ENCODE data around the gene KCNQ1. TPM values are rescaled to one million over a fixed set of nuclear protein-coding genes. Genes with fewer than 3 reads are reported as not detected.

Gene KCNQ1
- total RNA-seq, 1 donor from 2014 or later = 43.0 TPM

DNA sequence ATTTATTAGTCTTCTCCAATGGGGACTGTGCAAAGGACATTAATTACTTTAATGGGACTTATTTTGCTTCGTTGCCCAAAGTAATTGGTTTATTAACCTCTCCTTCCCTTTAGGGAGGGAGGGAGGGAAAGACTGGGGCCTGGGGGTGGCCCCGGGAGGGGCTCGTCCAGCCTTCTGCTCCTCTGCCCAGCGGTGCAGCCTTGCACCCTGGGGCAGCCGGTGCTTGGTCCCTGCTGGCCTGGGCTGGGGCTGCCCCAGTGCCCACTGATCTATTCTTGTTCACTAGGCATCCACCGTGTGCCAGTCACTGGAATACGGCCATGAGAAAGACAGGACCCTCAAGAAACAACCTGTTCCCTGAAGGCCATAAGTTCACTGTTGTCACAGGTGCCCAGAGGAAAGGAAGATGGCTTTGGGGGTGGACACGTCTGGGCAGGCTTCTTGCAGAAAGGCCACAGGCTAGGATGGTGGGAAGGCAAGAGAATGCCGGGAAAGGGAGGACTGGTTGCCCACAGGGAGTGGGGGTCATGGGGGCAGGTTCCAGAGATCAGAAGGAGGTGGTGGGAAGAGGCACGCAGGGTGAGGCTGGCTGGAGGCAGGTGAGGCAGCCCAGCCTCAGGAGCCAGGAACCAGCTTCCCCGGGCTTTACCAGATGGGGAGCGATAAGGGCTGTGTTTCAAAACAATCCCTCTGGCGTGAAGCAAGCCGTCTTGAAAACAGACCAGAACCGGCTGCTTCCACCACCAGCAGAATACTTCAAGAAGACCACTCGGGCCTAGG is 302.6 kb downstream of the KCNQ1 start:
- no peak for DNase-seq (ENCODE audit: low spot score)
- intact Hi-C loops (cut with DNase I) = no loop called here

DNA sequence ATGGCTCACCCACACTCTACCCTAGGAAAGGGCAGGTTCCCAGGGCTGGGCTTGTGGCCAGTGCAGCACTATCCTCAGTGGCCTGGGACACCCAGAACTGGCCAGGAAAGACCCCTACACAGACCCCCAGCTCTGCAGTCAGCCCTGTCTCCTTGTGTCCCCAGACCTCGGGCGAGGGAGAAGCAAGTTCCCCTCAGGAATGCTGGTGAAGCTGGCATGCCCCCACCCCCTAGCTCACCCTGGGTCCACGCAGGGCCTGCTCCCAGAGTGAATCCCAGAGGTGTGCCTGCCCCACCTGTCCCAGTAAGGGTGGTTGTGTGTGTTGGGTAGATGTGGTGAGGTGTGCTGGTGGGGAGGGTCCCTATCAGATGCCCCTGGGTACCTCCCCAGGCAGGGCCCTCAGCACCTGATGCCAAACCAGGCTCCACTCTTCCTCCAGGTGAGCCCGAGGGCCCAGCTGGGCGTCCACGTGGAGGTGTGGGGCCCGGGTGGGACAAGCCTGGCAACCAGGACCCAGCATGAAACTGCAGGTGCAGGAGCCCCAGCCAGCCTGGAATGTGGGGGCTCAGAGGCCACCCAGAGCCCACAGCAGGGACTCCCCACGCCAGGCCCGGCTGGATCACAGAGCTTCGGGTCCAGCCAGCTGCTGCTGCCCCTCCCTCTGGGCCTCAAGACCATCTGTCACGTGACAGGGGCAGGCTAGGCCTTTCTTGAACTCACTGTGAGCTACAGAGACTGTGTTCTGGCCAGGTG is 303.4 kb downstream of the KCNQ1 start:
- intact Hi-C loops (cut with DNase I) = no loop called here
- no peak for DNase-seq (ENCODE audit: low spot score)

DNA sequence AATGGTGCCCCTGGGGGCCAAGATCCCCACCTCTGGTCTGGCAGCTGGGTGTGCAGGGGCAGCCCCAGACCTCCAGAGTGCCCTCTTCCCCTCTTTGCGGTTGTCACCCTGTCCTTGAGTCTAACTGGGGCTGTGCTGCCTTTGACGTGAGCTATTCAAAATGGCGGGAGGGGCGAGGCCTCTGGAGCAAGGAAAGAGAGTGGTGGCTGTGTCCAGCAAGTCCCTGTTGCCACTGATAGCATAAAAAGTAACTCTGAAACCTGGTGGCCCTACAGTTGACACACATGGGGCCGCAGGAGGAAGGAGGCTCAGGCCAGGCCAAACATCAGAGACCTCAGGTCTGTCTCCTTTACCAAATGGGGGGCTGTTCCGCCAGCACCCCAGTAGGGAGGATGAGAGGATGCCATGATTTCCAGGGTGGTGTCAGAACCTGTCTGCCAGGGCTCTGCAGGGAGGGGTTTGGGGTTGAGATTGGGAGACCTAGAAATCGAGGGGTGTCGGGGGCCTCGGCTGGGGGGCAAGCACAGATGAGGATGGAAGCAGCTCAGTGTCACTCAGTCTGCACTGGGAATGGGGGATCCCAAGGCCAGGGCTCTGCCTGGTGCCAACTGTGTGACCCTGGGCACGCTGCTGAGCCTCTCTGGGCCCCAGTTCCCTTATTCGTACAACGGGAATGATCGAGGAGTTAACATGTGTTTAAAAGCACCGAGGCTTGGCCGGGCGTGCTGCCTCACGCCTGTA is 304.2 kb downstream of the KCNQ1 start:
- DNase-seq (ENCODE audit: low spot score) = no peak
- intact Hi-C loops (cut with DNase I) = no loop called here

DNA sequence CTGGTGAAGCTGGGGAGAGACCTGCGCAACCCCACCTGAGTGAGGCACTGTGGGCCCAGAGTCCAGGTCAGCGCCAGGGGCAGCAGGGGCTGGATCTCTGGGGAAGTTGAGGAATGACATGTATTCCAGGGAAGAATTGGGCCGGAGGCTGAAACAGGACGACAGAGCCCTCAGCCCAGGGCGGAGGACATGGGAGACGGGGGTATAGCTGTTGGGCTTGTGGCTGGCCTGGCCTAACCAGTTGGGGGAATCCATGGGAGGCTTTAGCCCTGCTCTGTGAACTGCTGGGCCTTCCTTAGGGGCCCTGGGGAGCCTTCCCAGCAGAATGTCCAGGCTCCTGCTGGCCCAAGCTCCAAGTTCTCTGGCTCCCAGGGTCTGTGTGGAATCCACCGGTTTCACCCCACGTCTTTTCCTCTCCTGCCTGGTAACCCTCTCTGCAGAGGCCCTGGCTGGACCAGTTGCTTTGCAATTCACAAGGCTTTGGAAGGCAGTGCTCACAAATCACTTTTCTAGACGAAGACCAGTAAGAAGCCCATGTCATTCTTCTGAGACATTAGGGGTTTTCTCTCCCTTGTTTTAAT is 305.4 kb downstream of the KCNQ1 start:
- DNase-seq (ENCODE audit: low spot score) = no peak
- intact Hi-C loops (cut with DNase I) = no loop called here

DNA sequence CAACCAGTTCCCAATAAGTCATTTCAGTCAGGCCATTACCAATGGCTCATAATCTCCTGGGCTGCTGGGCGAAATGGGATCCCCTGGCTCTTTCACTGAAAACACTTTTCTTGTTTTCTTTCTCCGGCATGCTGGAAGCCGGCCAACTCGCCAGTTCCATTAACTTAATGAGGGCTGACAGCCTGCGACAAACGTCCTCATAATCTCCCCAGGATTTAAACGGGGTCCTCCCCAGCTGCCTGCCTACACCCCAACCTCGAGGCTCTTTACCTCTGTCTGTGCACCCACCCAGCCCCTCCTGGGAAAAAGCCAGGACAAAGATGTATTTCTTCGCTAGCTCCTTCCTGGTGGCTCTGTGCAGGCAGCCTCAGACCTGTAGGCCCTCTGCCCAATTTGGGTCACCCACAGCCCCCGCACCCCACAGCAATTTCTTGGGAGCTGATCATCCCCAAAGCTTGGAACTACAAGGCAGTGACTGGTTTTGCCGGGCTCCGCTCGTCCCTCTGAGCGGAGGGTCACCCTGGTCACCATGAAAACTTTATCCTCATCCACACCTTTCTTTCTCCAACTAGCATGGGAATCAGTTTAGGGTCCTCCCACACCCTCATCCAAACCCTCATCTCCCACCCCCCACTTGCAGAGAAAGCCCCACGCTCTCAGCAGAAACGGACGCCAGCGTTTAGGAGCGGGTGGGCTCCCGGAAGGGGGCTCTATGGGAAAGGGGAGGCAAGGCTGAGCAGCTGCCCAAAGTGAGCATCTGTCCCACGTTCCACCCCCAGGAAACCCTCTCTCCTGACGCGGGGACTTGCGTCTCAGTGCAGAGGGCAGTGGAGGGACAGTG is 306.1 kb downstream of the KCNQ1 start:
- intact Hi-C loops (cut with DNase I) = no loop called here
- no peak for DNase-seq (ENCODE audit: low spot score)

DNA sequence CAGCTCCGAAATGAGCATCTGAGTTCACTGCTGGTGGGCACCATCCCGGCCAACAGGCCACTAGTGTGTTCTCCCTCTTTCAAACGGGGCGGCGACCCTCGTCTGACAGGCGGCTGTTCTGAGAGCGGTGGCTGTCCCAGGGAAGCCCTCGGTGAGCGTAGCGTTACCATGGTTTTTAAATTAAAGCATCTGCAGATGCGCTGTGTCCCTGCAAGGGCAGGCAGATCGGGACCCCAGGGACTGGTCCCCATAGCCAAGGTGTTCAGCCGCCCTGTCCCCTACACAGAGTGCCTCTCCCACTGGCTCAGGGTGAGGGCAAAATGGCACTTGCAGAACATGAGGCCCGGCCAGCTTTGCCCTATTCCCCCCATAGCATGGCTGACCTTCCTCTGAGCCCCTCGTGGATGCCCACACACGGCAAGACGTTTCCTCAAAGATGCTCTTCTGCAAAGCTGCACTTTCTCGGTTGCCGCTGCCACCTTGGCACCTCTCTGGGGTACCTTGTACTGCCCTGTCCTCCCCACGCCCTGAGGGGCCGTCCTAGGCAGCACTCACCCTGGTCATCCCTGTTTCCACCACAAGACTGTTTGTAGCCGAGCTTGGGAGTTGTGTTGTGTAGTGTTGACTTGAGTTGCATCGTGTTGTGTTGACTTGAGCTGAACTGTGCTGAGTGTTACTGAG is 306.9 kb downstream of the KCNQ1 start:
- no peak for DNase-seq (ENCODE audit: low spot score)

DNA sequence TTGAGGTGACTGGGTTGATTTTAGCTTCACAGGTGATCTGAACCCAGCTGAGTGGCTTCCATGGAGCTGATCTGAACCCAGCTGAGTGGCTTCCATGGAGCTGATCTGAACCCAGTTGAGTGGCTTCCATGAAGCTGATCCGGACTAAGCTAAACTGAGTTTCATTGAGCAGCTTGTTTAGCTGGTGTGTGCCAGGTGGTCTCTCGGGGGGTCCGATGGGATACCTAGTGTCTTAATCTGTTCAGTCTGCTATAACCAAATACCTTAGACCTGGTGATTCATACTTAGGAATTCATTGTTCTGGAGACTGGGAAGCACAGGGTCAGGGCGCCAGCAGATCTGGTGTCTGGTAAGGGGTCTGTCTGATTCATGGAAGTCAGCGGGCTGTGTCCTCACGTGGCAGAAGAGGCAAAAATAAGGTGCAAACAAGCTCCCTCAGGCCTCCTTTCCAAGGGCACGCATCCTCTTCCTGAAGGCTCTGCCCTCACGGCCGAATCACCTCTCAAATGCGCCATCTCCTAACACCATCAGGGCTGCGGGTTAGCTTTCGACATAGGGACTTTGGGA is 307.5 kb downstream of the KCNQ1 start:
- no peak for DNase-seq (ENCODE audit: low spot score)
- intact Hi-C loops (cut with DNase I) = no loop called here

More for the DNA sequence above, 306.9 kb downstream of the KCNQ1 start:
- intact Hi-C loops (cut with DNase I) = no loop called here

DNA sequence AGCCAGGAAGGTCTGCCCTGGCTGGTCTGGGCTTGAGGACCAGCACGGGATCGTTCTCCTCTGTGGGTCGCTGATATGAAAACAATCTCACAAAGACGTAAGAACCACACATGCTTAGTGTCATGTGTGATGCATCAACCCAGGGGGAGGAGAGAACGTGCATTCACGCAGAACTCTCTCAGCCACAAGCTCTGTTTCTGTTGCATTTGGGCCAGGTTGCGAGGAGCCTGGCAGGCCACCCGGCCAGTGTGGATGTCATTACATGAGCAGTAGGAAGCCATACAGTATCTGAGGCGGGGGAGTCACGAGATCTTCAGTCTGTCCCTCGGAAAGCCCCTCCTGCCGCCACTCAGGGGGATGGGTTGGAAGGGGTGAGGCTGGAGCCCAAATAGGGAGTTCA is 308.1 kb downstream of the KCNQ1 start:
- intact Hi-C loops (cut with DNase I) = no loop called here
- no peak for DNase-seq (ENCODE audit: low spot score)

DNA sequence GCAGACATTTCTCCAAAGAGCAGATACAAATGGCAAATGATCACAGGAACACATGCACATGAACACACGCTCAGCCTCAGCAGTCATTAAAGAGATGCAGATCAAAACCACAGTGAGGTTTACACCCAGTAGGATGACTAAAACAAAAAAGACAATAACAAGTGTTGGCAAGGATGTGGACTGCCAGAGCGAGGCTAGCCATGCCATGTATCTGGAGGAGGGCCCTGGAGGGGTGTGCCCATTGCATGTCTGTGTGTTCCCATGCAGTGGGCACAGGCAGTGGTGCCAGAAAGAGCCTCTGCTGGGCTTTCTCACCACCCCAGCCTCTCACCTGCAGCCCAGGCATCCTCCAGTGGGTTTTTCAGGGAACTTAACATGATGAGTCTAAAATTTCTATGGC is 309.2 kb downstream of the KCNQ1 start:
- intact Hi-C loops (cut with DNase I) = no loop called here
- no peak for DNase-seq (ENCODE audit: low spot score)

DNA sequence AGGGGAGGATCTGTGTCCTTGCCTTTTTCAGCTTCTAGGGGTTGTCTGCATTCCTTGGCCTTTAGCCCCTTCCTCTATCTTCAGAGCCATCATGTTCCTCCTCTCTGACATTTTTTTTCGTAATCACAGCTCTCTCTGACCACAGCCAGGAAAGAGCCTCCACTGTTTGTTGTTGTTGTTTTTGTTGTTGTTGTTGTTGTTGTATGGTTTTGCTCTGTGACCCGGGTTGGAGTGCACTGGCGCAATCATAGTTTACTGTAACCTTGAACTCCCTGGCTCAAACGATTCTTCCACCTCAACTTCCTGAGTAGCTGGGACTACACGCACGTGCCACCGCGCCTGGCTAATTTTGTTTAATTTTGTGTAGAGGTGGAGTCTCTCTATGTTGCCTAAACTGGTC is 310.3 kb downstream of the KCNQ1 start:
- no peak for DNase-seq (ENCODE audit: low spot score)
- intact Hi-C loops (cut with DNase I) = no loop called here

DNA sequence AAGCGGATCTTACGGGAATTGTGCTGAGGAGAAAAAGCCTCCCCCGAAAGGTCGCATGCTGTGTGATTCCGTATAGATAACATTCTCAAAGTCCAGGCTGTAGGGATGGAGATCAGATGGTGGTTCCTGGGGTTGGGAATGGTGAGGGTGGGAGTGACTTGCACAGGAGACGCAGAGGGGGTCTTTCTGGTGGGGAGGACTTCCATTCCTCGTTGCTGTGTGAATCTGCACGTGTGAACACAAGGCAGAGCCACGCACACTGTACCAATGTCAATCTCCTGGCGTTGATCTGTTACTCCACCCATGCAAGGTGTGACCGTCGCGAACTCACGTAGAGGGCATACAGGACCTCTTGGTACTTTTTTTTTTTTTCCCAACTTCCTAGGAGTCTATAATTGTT is 313.9 kb downstream of the KCNQ1 start:
- intact Hi-C loops (cut with DNase I) = no loop called here
- peak; percentile 60 for DNase-seq (ENCODE audit: low spot score)

DNA sequence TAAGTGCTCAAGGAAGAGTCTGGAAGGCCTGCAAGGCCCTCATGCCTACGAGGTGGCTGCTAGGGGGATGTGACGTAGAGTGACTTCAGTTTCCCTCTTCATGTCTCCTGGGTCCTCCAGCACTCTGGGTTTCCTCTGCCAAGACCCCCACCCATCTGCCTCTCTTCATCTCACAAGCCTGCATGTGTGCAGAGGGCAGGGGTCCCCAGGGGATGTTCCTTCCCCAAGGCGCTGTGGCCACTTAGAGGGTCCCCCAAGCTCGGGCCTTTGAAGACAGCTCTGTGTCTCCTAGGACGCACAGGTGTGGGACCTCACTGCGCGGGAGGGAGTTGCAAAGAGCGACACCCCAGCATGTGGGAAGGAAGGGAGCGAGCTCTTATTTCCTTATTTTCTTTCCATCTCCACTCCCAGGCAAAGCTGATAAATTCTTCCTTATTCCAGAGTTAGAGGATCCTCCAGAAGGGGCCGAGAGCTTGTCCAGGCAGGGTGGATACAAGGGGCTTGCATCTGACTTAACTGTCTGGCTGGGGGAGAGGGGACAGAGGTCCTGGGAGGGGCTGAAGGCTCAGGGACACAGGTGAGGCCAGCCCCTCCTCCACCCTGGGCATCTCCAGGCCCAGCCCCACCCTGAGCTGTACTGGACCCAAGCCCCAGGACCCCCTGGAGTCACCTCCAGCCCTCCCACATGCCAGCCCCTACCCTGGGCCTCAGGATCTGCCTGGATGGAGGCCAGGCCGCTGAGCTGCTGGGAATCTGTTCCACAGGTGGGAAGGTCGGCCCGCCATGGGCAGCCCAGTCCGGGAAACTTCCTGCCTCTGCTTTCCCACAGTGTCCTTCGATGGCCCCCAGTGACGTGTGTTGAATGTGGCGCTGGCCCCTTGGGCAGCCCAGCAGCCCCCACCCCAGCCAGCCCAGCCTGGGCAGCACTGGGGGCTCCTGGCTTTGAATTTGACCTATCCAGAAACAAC is 314.7 kb downstream of the KCNQ1 start:
- DNase-seq (ENCODE audit: low spot score) = peak; percentile 64
- intact Hi-C loops (cut with DNase I) = no loop called here

DNA sequence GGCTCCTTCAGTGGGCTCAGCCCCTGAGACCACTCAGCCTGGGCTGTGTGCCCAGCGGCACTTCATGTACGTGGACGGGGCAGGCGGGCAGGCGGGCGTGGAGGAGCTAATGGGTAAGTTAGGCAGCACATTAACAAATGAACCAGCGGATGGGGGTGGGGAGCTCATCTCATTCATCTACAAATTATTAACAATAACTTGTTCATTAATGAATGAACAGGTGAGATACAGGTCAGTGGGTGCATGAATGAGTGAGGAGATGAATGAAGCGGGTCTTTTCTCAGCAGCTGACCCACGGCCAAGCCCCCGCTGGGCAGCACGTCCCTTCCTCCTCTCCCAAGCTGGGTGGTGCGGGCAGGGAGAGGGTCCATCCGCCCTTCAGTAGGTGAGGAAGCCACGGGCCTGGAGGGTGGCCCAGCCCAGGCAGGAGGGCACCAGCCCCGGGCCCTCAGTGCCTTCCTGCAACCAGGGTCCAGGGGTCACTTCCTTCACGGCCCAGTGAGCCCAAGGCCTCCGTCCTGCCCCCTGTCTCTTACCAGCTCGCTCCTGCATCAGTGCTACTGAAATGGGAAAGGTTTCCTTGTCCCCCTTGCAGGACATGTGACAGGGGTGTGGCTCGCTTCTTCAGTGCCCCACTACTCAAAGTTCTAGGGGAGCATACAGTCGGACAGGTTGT is 315.5 kb downstream of the KCNQ1 start:
- intact Hi-C loops (cut with DNase I) = no loop called here

DNA sequence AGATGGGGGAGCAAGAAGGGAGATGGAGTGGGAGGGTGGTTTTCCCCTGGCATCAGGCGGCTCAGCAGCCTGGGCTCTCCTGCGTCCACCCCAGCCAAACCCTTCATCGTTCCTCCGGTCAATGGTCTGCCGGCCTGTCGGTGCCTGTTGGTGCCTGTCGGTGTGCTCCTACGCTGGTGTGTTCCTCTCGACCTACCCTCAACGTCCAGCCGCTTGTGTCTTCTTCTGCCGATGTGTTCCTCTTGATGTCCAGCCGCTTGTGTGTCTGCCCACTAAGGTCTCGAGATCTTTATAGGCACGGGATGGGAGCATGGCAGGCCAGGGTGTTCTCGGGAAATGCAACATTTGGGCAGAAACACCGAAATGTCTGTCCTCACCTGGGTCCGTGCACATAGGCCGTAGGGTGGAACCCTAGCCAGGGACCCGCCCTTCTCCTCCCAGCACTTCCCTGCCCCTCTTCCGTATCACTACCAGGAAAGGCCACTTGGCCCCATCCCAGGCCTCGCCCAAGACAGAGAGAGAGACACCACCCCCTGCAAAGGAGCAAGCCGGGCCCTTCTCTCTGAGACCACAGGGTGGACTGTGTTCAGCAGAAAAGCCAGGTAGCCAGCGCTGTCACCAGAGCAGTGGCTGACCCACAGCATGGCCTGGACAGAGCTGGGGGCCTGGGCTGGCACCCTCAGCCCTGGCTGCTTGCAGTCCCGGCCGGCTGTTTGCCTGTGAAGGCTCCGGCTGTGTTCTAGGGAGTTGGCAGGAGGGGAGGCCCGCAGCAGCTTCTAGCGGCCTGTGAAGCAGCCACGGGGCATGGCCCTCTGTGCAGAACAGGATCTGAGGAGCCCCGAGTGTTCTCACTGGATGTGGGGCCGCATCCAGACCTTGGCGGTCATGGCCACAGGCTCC is 316.6 kb downstream of the KCNQ1 start:
- DNase-seq (ENCODE audit: low spot score) = peak; percentile 66
- intact Hi-C loops (cut with DNase I) = no loop called here

More for the DNA sequence above, 315.5 kb downstream of the KCNQ1 start:
- peak; percentile 50 for DNase-seq (ENCODE audit: low spot score)

DNA sequence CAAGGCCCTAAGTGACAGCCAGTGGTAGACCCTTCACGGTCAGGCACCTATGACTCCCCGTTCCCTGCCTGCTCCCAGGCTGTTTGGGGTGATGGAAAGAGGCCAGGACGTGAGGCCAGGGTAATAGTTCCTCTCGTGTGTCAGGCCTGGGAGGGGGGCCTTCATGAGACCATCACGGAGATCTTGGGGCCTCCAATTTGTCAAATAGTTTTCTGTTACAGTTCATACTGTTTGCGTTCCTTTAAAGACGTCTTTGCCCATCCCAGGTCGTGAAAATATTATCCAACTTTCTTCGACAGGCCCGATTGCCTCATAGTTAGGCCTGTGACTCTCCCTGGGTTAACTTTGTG is 317.2 kb downstream of the KCNQ1 start:
- intact Hi-C loops (cut with DNase I) = no loop called here
- DNase-seq (ENCODE audit: low spot score) = peak; percentile 73

DNA sequence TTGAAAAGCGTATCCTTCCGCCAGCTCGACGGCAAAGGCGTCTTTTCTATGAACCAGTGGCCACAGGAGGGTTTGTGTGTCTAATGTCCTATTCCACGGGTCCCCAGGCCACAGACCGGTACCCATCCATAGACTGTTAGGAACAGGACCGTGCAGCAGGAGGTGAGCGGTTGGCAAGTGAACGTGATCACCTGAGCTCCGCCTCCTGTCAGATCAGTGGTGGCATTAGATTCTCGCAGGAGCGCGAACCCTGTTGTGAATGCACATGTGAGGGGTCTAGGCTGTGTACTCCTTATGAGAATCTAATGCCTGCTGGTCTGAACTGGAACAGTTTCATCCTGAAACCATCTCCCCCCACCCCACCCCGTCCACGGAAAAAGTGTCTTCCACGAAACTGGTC is 317.6 kb downstream of the KCNQ1 start:
- intact Hi-C loops (cut with DNase I) = no loop called here

More for the DNA sequence above, 317.6 kb downstream of the KCNQ1 start:
- DNase-seq (ENCODE audit: low spot score) = peak; percentile 50

Data from cardiac septum (tissue), 1 donor.